Measurements from ENCODE around the gene ZMAT5. TPM values are rescaled to one million over a fixed set of nuclear protein-coding genes. Genes with fewer than 3 reads are reported as not detected.

Gene ZMAT5
- total and polyA plus RNA-seq, 2 of the 13 experiments (the other 11 are each of a cell fraction or from before 2014, with no cell fraction given), result 20.7 to 27.8 TPM

- TF ChIP-seq AGO1 (IDR thresholded peaks at IDR 0.05; ENCODE audit: low read depth, low read length, poor library complexity, severe bottlenecking) (no peak), CHD2 (IDR thresholded peaks at IDR 0.05; ENCODE audit: low read depth, low read length) (no peak), KLF12 (CRISPR knock-in tag; IDR thresholded peaks at IDR 0.05; ENCODE audit: borderline replicate concordance) (peak; percentile 55; the same call in 1 of the 2 replicates), MAFK (conservative IDR thresholded peaks at IDR 0.05 in 1 of 2, IDR thresholded peaks at IDR 0.05 in 1 of 2; ENCODE audit: low read length in 2 of 2) (no peak), MED1 (CRISPR knock-in tag; IDR thresholded peaks at IDR 0.05) (peak; percentile 54; the same call in 1 of the 2 replicates), ZNF552 (CRISPR knock-in tag; IDR thresholded peaks at IDR 0.05; ENCODE audit: borderline replicate concordance) (no peak), ETV5 (CRISPR knock-in tag; IDR thresholded peaks at IDR 0.05; ENCODE audit: borderline replicate concordance) (0 out of 2 replicates have a peak, but pooled peaks have one; percentile 52), DPF2 (CRISPR knock-in tag; IDR thresholded peaks at IDR 0.05; ENCODE audit: borderline replicate concordance, low read depth) (no peak), AGO2 (optimal IDR thresholded peaks at IDR 0.05; ENCODE audit: low read depth, low read length) (no peak), ZSCAN20 (CRISPR knock-in tag; IDR thresholded peaks at IDR 0.05; ENCODE audit: borderline replicate concordance) (no peak), NCOR1 (IDR thresholded peaks at IDR 0.05; ENCODE audit: borderline replicate concordance, low read length) (peak; percentile 38; the same call in 1 of the 2 replicates), PCBP1 (IDR thresholded peaks at IDR 0.05; ENCODE audit: borderline replicate concordance, low read depth, low read length) (no peak), HES4 (CRISPR knock-in tag; IDR thresholded peaks at IDR 0.05; ENCODE audit: borderline replicate concordance) (peak; percentile 96), PCBP2 (optimal IDR thresholded peaks at IDR 0.05; ENCODE audit: low read depth, low read length, poor library complexity, severe bottlenecking) (no peak), ZNF772 (CRISPR knock-in tag; IDR thresholded peaks at IDR 0.05) (peak; percentile 57; the same call in 1 of the 2 replicates), ZXDC (CRISPR knock-in tag; IDR thresholded peaks at IDR 0.05) (no peak), EEA1 (CRISPR knock-in tag; IDR thresholded peaks at IDR 0.05; ENCODE audit: borderline replicate concordance) (0 out of 2 replicates have a peak, but pooled peaks have one; percentile 68), HOXA7 (CRISPR knock-in tag; IDR thresholded peaks at IDR 0.05) (peak; percentile 71; the same call in 1 of the 2 replicates), CEBPG (CRISPR knock-in tag; IDR thresholded peaks at IDR 0.05) (peak; percentile 43; the same call in 1 of the 2 replicates), SAP130 (CRISPR knock-in tag; IDR thresholded peaks at IDR 0.05; ENCODE audit: low read depth) (peak; percentile 94), ATF7-NPFF (CRISPR knock-in tag; IDR thresholded peaks at IDR 0.05; ENCODE audit: low read depth) (peak; percentile 68; the same call in 1 of the 2 replicates), ZBTB7A (CRISPR knock-in tag; IDR thresholded peaks at IDR 0.05) (0 out of 2 replicates have a peak, but pooled peaks have one; percentile 34), BCL6 (CRISPR knock-in tag; IDR thresholded peaks at IDR 0.05) (peak; percentile 64), ZNF572 (CRISPR knock-in tag; IDR thresholded peaks at IDR 0.05) (no peak)
- TF ChIP-seq, protein P1, sequence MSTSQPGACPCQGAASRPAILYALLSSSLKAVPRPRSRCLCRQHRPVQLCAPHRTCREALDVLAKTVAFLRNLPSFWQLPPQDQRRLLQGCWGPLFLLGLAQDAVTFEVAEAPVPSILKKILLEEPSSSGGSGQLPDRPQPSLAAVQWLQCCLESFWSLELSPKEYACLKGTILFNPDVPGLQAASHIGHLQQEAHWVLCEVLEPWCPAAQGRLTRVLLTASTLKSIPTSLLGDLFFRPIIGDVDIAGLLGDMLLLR (CRISPR knock-in tag; IDR thresholded peaks at IDR 0.05), result no peak
- TF ChIP-seq, protein P2, sequence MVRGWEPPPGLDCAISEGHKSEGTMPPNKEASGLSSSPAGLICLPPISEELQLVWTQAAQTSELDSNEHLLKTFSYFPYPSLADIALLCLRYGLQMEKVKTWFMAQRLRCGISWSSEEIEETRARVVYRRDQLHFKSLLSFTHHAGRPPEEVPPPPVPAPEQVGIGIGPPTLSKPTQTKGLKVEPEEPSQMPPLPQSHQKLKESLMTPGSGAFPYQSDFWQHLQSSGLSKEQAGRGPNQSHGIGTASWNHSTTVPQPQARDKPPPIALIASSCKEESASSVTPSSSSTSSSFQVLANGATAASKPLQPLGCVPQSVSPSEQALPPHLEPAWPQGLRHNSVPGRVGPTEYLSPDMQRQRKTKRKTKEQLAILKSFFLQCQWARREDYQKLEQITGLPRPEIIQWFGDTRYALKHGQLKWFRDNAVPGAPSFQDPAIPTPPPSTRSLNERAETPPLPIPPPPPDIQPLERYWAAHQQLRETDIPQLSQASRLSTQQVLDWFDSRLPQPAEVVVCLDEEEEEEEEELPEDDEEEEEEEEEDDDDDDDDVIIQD (CRISPR knock-in tag; IDR thresholded peaks at IDR 0.05; ENCODE audit: low read depth), result peak; percentile 54; the same call in 1 of the 2 replicates
These were observed 49.8 kb downstream of the ZMAT5 start (continued) for GRCh38 chr22:29716814-29717545.
